Stimulated activated naive CD8-positive, alpha-beta T cell treated with anti-CD3 and anti-CD28 coated beads, Interleukin-15, Interleukin-2, amounts not matched to agents 100 ng/mL and 50 ng/mL, for 24 hours (primary cell): Measurements from ENCODE around the gene TLCD5.

Experiments
- H3K27ac Mint-ChIP-seq: one replicate; pipeline ENCODE4 v1.8.0; 2021; ENCODE audit warnings: mild to moderate bottlenecking, mixed read lengths
- H3K27me3 Mint-ChIP-seq: one replicate; pipeline ENCODE4 v1.8.0; 2021; ENCODE audit warnings: mixed read lengths
- H3K36me3 Mint-ChIP-seq: one replicate; pipeline ENCODE4 v1.8.0; 2021; ENCODE audit warnings: low read depth, mixed read lengths
- H3K4me1 Mint-ChIP-seq: one replicate; pipeline ENCODE4 v1.8.0; 2021; ENCODE audit warnings: low read depth, mixed read lengths
- H3K4me3 Mint-ChIP-seq: one replicate; pipeline ENCODE4 v1.8.0; 2021; ENCODE audit warnings: mild to moderate bottlenecking, mixed read lengths
- H3K9me3 Mint-ChIP-seq: one replicate; pipeline ENCODE4 v1.8.0; 2021; ENCODE audit warnings: mixed read lengths

TLCD5 gene

DNA sequence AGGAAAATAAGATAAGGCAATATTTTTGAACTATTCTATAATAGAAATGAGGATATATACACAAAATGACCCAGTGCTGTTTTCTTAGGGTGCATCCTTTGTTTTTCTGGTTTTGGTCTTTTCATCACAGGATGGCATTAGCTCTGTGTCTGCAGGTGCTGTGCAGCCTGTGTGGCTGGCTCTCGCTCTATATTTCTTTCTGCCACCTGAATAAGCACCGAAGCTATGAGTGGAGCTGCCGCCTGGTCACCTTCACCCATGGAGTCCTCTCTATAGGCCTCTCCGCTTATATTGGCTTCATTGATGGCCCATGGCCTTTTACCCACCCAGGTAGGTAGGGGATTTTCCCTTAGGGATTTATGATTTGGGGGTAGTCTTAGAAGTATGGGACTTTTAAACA is 2.2 kb downstream of the TLCD5 start:
- peaks cover 27% of the 10 kb centered on the region for H3K4me1 Mint-ChIP-seq
- H3K27ac Mint-ChIP-seq = no peak overlapping the region
- H3K9me3 Mint-ChIP-seq = no peaks in the 10 kb centered on the region
- H3K27me3 Mint-ChIP-seq = peaks cover 82% of the 10 kb centered on the region
- H3K36me3 Mint-ChIP-seq = no peaks in the 10 kb centered on the region
- H3K4me3 Mint-ChIP-seq = no peak overlapping the region

DNA sequence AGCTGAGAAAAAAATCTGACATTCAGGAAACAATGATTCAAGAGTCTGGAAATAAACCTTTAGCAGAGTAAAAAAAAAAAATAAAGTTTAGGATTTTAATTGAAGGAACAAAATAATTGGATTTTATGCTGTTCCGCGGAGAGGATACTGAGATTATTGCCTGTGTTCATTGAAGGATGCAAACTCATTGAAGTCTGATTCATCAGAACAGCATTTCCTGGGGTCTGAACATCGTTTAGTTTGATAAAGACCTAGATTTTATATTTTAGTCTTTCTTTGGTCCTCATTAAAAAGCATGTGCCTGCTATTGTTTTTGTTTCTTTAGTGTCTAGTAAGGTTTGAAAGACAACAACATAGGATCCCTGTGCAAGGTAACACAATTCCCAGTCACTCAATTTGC is 4.5 kb downstream of the TLCD5 start:
- Mint-ChIP-seq H3K4me3 (no peak overlapping the region), H3K27ac (no peak overlapping the region), H3K4me1 (peaks cover 24% of the 10 kb centered on the region), H3K27me3 (peaks cover 74% of the 10 kb centered on the region), H3K9me3 (no peaks in the 10 kb centered on the region), H3K36me3 (no peaks in the 10 kb centered on the region)

DNA sequence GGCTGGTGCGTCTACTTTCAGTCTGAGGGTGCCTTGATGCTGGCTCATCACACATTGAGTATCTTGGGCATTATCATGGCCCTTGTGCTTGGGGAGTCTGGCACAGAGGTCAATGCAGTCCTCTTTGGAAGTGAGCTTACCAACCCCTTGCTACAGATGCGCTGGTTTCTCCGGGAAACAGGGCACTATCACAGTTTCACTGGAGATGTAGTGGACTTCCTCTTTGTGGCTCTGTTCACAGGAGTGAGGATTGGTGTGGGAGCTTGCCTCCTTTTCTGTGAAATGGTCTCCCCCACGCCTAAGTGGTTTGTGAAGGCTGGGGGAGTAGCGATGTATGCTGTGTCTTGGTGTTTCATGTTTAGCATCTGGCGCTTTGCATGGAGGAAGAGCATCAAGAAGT is 4.9 kb downstream of the TLCD5 start:
- peaks cover 69% of the 10 kb centered on the region for H3K27me3 Mint-ChIP-seq
- H3K9me3 Mint-ChIP-seq = no peaks in the 10 kb centered on the region
- peaks cover 23% of the 10 kb centered on the region for H3K4me1 Mint-ChIP-seq
- H3K36me3 Mint-ChIP-seq = no peaks in the 10 kb centered on the region
- H3K27ac Mint-ChIP-seq = no peak overlapping the region
- no peak overlapping the region for H3K4me3 Mint-ChIP-seq

DNA sequence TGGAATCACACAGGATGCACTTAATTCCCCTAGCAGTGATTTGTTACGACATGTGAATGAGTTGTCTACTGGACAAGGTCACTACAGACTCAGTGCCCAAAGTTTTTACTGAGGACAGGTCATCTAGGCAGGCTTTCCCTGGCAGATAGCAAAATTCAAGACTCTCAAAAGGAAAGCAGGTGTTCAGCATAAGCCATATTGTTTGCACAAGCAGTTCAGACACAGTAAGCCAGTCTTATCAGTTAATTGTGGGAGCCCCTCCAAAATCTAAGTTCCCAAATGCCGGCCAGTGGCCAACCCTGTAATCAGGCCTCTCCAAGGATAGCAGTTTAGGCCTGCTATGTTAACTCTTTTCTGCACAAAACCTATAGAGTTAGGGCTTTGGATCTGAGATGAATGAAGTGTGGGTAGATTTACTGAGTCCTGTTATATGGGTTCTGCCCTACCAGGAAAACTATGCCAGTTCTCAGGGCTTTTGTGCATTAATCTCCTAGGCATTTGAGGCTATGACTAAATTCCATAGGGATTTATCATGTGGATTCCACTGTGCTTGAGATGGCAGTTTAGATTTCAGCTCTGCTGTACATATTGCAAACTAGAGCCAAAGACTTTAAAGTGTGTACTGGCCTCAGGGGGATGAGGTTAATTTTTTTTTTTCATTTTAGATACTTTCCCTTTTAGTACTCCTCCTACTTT is 6.3 kb downstream of the TLCD5 start:
- no peaks in the 10 kb centered on the region for H3K36me3 Mint-ChIP-seq
- peaks cover 59% of the 10 kb centered on the region for H3K27me3 Mint-ChIP-seq
- no peak overlapping the region for H3K27ac Mint-ChIP-seq
- no peaks in the 10 kb centered on the region for H3K9me3 Mint-ChIP-seq
- H3K4me3 Mint-ChIP-seq = no peak overlapping the region
- H3K4me1 Mint-ChIP-seq = peaks cover 17% of the 10 kb centered on the region

DNA sequence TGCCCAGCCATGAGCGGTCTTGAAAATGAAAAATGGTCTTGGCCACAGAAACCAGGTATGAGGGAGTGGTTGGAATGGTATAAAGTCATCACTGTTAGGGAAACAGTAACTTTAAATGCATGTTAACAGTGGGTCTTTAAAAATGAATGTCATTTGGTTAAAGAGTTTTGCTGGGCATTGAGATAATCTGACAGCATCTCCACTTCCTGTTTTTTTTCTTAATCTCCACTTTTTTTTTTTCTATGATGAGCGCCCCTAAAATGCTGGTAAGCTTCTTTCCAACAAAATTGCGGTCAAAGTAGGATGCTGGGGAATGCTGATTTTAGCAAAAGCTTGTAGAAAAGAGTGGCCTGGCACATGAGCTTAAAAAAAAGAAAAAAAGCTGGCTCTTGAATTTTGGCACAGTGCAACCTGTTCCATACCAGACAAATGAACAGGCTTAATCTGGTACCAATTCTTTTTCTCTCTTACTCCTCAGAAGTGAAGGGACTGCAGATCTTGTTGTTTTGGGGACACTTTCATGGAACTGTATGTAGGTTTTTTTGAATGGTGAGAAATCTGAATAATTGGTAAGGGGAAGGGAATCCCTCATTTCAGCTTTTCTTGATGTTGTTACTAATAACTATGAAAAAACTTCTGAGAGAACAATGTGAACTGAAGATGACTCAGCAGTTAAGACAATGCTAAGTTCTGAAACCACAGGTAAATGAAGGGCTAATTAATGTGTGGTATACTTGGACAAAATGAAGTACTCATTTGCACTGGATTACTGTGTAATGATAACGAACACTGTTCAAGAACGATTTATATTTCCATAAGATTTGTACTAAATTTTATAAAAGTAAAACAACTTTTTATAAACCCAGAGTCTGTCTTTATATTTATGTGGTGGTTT is 8.0 kb downstream of the TLCD5 start:
- no peak overlapping the region for H3K4me3 Mint-ChIP-seq
- H3K36me3 Mint-ChIP-seq = no peaks in the 10 kb centered on the region
- no peaks in the 10 kb centered on the region for H3K9me3 Mint-ChIP-seq
- peaks cover 21% of the 10 kb centered on the region for H3K4me1 Mint-ChIP-seq
- peaks cover 57% of the 10 kb centered on the region for H3K27me3 Mint-ChIP-seq
- no peak overlapping the region for H3K27ac Mint-ChIP-seq

DNA sequence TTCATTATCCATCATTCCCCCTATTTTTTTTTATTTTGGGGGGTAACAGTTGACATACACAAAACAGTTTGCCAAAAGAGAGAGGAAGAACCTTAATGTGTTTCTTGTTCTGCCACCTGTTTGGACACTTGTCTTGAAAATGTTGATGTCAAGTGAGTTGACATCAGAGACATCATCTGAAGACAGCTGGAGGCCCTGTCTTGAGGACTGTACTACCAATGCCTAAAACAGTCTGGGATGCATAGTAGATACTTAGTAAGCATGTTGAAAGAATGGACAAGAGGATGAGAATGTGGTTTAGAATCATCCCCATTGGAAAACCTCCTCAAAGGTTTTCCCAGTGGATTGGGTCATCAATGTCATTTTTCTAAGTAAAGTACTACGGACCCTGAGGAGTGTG is 8.7 kb downstream of the TLCD5 start:
- no peak overlapping the region for H3K27ac Mint-ChIP-seq
- H3K4me3 Mint-ChIP-seq = no peak overlapping the region
- H3K9me3 Mint-ChIP-seq = no peaks in the 10 kb centered on the region
- peaks cover 57% of the 10 kb centered on the region for H3K27me3 Mint-ChIP-seq
- no peaks in the 10 kb centered on the region for H3K36me3 Mint-ChIP-seq
- H3K4me1 Mint-ChIP-seq = peaks cover 27% of the 10 kb centered on the region

DNA sequence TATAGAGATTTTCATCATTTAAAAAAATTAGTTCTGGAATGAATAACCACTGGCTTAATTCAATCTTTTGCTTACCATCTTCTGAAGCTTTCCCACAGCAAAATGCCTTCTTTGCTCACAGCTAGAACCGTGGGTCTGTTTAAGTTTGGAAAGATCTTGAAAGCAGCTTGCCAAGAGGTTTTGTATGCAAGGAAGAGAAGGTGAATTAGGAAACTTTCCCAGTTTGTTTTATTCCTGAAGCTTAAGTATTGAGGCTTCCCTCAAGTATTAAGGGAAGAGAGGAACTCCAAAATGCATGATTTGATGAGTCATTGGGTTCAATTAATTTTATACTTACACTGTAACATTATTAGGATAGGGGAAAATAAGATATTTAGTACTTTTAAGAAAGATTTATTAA is 9.2 kb downstream of the TLCD5 start:
- H3K36me3 Mint-ChIP-seq = no peaks in the 10 kb centered on the region
- H3K4me3 Mint-ChIP-seq = no peak overlapping the region
- no peaks in the 10 kb centered on the region for H3K9me3 Mint-ChIP-seq
- H3K27ac Mint-ChIP-seq = no peak overlapping the region
- peaks cover 29% of the 10 kb centered on the region for H3K4me1 Mint-ChIP-seq
- peaks cover 62% of the 10 kb centered on the region for H3K27me3 Mint-ChIP-seq

DNA sequence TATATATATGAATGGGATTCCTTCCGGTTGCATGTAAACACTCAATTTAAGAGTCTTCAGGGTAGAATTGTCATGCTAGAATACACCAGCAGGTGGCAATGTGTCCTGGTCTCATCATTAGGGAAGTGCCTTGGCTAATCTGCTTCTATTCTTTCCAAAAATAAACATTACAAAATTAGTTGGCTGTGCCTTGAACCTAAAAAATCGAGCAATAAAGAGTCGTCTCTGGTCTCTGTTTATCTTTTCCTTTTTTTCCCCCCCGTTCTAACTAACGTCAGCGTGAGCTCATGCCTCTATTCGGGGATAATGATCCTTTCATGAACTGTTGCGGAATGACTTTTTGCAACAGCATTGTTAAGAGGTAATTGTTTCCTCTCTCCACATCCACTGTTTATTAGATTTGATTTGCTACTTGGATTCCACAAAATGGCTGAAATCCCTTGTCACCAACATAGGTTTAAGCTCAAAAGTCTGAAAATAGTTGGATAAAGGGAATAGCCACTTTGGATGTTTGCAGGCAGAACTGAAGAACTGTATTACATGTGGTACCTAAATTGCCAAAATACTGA is 9.9 kb downstream of the TLCD5 start:
- peak overlapping the region; percentile 66 for H3K4me3 Mint-ChIP-seq
- no peak overlapping the region for H3K27ac Mint-ChIP-seq
- no peaks in the 10 kb centered on the region for H3K9me3 Mint-ChIP-seq
- H3K27me3 Mint-ChIP-seq = peaks cover 64% of the 10 kb centered on the region
- peaks cover 36% of the 10 kb centered on the region for H3K4me1 Mint-ChIP-seq
- no peaks in the 10 kb centered on the region for H3K36me3 Mint-ChIP-seq

DNA sequence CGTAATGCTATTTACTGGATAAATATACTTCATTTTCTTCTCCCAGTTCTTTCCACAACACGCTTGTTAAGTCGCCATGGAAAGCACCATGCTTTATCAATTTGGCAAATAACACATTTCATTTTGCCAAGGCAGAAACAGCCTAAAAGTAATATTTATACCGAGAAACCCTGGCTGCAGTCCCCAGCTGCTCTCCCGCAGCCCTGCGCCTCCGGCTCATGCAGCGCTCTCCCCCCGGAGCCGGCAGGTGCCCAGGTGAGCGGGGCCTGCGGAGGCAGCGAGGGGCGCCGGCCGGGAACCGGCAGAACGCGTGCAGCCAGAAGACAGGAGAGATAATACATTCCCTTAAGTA is 10.4 kb downstream of the TLCD5 start:
- H3K27me3 Mint-ChIP-seq = peaks cover 64% of the 10 kb centered on the region

DNA sequence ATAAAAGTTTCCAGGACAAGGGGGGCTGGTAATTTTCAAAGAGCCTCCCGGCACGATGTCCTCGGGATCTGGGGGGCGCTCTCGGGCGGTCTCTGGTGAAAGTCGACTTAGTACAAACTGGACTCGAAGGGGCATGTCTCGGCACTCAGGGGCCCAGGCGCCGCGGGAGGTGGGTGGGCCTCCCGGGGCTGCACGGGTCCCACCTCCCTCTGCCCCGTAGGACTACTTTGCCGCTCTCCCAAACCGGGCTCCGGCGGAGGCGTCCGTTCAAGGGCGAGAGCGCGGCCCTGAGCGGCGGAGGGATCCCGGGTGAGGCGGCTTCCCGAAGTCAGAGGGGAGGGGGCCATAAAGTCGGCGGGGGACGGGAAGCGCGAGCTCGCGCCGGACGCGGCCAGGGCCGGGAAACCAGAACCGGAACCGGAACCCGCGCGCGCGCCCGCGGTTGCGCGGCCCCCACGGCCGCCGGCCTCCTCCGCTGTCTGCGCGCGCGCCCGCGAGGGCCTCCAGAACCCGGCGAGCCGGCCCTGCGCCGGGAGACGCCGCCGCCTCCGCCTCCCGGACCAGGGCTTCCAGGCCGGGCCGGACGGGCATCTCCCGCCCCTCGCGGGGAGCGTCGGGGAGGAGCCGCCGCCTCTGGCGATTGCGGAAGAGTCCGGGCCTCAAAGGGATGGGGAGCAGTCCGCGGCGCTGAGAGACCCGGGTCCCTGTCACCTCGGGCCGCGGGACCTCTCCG is 11.0 kb downstream of the TLCD5 start, which contains the start of gene ARHGEF12:
ARHGEF12 (plus strand) TSS at position 506 of the 733 bp plus-strand sequence. CDS start 831 bp downstream, outside the sequence.
- Mint-ChIP-seq H3K27me3 (peaks cover 64% of the 10 kb centered on the region), H3K9me3 (no peaks in the 10 kb centered on the region), H3K27ac (peak within 1 kb of the TSS; percentile 55), H3K4me1 (peaks cover 44% of the 10 kb centered on the region), H3K4me3 (peak within 1 kb of the TSS; percentile 94), H3K36me3 (peaks cover 5% of the 10 kb centered on the region)

More for the DNA sequence above, 10.4 kb downstream of the TLCD5 start:
- Mint-ChIP-seq H3K27ac (no peak overlapping the region), H3K36me3 (peaks cover 2% of the 10 kb centered on the region), H3K4me1 (peaks cover 41% of the 10 kb centered on the region), H3K9me3 (no peaks in the 10 kb centered on the region), H3K4me3 (peak overlapping the region; percentile 66)

DNA sequence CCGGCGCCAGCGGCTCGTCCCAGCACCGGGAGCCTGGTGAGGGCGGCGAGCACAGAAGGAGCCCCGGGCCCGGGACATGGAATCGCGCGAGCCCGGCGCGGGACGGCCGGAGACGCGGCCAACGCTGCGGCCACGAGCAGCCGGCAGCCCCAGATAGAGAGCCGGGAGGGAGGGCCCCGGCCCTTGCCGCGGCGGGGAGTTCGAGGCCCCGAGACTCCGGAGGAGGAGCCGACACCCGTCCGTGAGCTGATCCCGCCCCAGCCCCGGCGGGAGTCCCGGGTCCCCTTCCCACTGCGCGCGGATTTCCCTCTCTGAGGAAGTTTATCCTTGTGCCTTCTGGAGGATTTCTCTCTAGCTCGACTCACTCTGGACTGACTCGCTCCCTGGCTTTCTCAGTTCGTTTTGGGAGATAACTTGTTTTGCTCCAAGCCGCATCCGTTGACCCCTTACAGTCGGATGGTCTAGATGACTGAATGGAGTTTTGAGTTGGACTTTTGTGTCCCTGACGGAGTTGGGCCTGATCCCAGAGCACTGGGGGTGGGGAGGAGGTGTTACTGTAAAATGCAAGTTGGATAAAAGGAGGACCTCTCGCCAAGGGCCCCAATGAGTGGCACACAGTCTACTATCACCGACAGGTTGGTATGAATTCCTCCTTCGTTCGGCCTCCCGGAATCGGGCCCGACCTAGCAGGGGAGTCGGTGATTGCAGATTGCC is 11.7 kb downstream of the TLCD5 start:
- Mint-ChIP-seq H3K4me3 (peak overlapping the region; percentile 94), H3K36me3 (peaks cover 5% of the 10 kb centered on the region), H3K4me1 (peaks cover 44% of the 10 kb centered on the region), H3K27ac (peak overlapping the region; percentile 55), H3K9me3 (no peaks in the 10 kb centered on the region), H3K27me3 (peaks cover 63% of the 10 kb centered on the region)

DNA sequence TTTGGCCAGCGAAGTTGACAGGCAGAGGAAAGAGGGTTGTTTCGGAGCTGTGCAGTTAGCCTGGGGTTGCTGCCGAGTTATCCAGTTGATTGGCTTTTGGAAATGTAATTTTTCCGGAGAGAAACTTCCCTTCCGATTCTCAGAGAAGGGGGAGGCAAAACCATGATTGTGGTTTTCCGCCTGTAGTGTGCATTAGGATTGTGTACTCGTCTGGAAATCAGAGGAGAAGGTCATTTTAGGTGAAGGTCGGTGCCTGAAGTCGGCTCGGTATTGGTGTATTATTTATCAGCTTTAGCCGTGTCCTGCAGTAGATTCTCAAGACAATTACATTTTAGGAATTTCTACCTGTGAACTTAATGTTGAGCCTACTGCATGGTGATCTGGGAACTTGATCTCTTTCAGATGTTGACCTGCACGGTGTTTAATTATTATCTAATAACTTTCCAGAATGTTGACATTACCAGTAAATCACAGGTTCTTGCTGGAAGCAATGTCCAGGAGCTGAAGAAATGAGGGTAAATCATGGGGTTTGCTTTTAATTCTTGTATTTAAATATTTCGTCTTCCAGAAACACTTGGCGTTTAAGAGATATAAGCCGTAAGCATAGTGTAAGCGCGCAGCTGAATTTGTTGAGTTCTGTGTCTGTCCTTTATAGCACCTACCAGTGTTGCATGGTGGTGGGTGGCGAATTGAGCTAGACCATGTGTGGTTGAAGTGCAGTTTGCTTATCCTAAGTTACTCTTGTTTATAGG is 12.4 kb downstream of the TLCD5 start:
- Mint-ChIP-seq H3K27me3 (peaks cover 68% of the 10 kb centered on the region), H3K27ac (peak overlapping the region; percentile 18)

DNA sequence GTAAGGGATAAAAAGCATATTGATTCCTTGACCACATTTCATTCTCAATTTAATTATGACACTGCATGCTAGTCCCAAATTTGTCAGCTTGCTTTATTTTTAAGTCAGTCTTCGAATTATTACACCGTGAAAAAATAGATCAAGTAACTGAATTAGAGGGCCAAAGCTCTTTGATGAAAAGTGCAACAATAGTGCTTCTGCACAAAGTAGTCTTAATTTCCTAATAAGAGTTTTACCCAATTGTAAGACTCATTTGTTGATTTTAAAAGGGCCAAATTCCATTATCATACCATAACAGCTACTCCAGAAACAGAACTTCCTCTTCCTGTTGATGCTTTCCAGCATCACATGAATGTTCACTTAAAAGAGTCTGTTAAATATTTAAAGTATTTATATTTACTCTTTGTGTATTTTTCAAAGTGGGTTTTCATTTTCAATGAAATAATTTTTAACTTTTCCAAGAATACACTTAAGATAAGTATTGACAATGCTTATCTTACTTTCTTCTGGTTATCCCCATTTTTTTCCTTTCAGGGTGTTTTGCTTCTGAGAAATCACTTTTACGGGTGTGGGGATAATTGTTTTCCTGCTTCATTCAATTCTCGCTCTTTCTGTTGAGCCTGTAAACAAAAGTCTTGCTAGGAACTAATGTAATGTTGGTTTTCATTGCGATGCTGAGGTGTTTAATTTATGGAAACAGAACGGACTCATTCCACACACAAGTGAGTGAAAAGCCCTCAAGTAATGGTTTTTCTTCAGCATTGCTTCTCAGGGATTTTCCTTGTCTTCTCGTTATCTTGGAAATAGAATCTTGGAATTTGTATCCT is 13.2 kb downstream of the TLCD5 start:
- Mint-ChIP-seq H3K36me3 (peaks cover 9% of the 10 kb centered on the region), H3K4me3 (peak overlapping the region; percentile 94), H3K9me3 (peaks cover 5% of the 10 kb centered on the region), H3K27ac (no peak overlapping the region), H3K4me1 (peaks cover 44% of the 10 kb centered on the region), H3K27me3 (peaks cover 67% of the 10 kb centered on the region)

More for the DNA sequence above, 12.4 kb downstream of the TLCD5 start:
- Mint-ChIP-seq H3K36me3 (peaks cover 9% of the 10 kb centered on the region), H3K4me3 (peak overlapping the region; percentile 94), H3K4me1 (peaks cover 44% of the 10 kb centered on the region), H3K9me3 (peaks cover 5% of the 10 kb centered on the region)
